Endodermal cell (in vitro differentiated cells): Measurements from ENCODE around the gene TTC31. TPM values are rescaled to one million over a fixed set of nuclear protein-coding genes. Genes with fewer than 3 reads are reported as not detected.

Source experiments
- DNase-seq: peaks from one replicate; pipeline ENCODE4 v3.0.0-alpha.2; 2017
- H3K27ac ChIP-seq: 2 replicates; pipeline ENCODE4 v1.5.1; 2013; ENCODE audit warnings: mild to moderate bottlenecking, low read depth, low read length, moderate library complexity
- H3K27me3 ChIP-seq: 2 replicates; pipeline ENCODE4 v1.6.1; 2013; ENCODE audit warnings: mild to moderate bottlenecking, low read length, moderate library complexity; ENCODE audit not compliant: insufficient read depth, control insufficient read depth, poor library complexity, severe bottlenecking
- H3K36me3 ChIP-seq: 2 replicates; pipeline ENCODE4 v1.7.0; 2013; ENCODE audit warnings: mild to moderate bottlenecking, low read length, moderate library complexity; ENCODE audit not compliant: control insufficient read depth, insufficient read depth
- H3K4me1 ChIP-seq: one replicate; pipeline ENCODE4 v1.7.0; 2013; ENCODE audit warnings: low read length; ENCODE audit not compliant: control insufficient read depth, insufficient read depth
- H3K4me3 ChIP-seq: 2 replicates; pipeline ENCODE4 v1.5.1; 2013; ENCODE audit warnings: mild to moderate bottlenecking, low read length, moderate library complexity
- H3K9ac ChIP-seq: 2 replicates; pipeline ENCODE4 v1.6.1; 2013; ENCODE audit warnings: mild to moderate bottlenecking, low read length, moderate library complexity; ENCODE audit not compliant: poor library complexity, severe bottlenecking; ENCODE audit errors: extremely low read depth
- H3K9me3 ChIP-seq: 2 replicates; pipeline ENCODE4 v1.6.1; 2013; ENCODE audit warnings: mild to moderate bottlenecking, low read length, moderate library complexity; ENCODE audit not compliant: control insufficient read depth
- H3K27ac Mint-ChIP-seq: 2 replicates; pipeline ENCODE4 v1.8.0; 2020; ENCODE audit warnings: mixed read lengths
- H3K27me3 Mint-ChIP-seq: 2 replicates; pipeline ENCODE4 v1.8.0; 2021; ENCODE audit warnings: mild to moderate bottlenecking, mixed read lengths; ENCODE audit not compliant: insufficient read depth
- H3K36me3 Mint-ChIP-seq: 2 replicates; pipeline ENCODE4 v1.8.0; 2020; ENCODE audit warnings: low read depth, mixed read lengths
- H3K4me1 Mint-ChIP-seq: 2 replicates; pipeline ENCODE4 v1.8.0; 2020; ENCODE audit warnings: mixed read lengths
- H3K4me3 Mint-ChIP-seq: 2 replicates; pipeline ENCODE4 v1.8.0; 2020; ENCODE audit warnings: mild to moderate bottlenecking, moderate library complexity, mixed read lengths
- H3K9me3 Mint-ChIP-seq: 2 replicates; pipeline ENCODE4 v1.8.0; 2020; ENCODE audit warnings: mild to moderate bottlenecking, mixed read lengths
- CTCF ChIP-seq: fragments of 200-600 bp; sonication (generic); conservative IDR thresholded peaks from 2 replicates; pipeline ENCODE4 v1.5.0; 2021; ENCODE audit warnings: antibody characterized with exemption, mild to moderate bottlenecking
- WGBS, 2 experiments: methylation state at CpG; one replicate each; pipeline versions ENCODE4 v1.1.5 to v1.1.7; 2013; ENCODE audit warnings: missing lambda C conversion rate in 2 of 2, mixed read lengths in 1 of 2; ENCODE audit not compliant: insufficient coverage in 1 of 2, insufficient read length in 1 of 2; 5-methylcytosine and 5-hydroxymethylcytosine counted together
- total RNA-seq, 2 donors: library from RNA; stranded (reverse); fragmentation: NEBNext Ultra II Directional in 1 of 2; extraction: Animal tissue kit (Norgen Biotek cat#: 25700) in 1 of 2; gene quantifications; 2 replicates in 1 of 2; 3 replicates in 1 of 2; pipeline ENCODE4 v1.2.1, GENCODE V29; 2021

Gene TTC31
- total RNA-seq, 2 donors from 2014 or later, result 31.5 to 32.4 TPM

GRCh38 chr2:74540291-74540690 is 57.4 kb downstream of the TTC31 start:
- no peak overlapping the region for H3K9ac ChIP-seq
- H3K9me3 Mint-ChIP-seq, result no peaks in the 10 kb centered on the region
- H3K4me3 Mint-ChIP-seq, result no peak overlapping the region
- peaks cover 2% of the 10 kb centered on the region for H3K27me3 Mint-ChIP-seq
- H3K27ac Mint-ChIP-seq, result no peak overlapping the region
- no peak overlapping the region for H3K4me3 ChIP-seq
- H3K27me3 ChIP-seq, result no peaks in the 10 kb centered on the region
- H3K36me3 Mint-ChIP-seq, result no peaks in the 10 kb centered on the region
- H3K4me1 Mint-ChIP-seq, result peaks cover 9% of the 10 kb centered on the region
- H3K27ac ChIP-seq, result no peak overlapping the region
- no peaks in the 10 kb centered on the region for H3K4me1 ChIP-seq
- no peak for TF ChIP-seq CTCF
- WGBS, 2 experiments, result 92 to 96% methylated on average over 5 of the region's 5 CpGs
- no peak for DNase-seq
- H3K9me3 ChIP-seq, result no peaks in the 10 kb centered on the region
- H3K36me3 ChIP-seq, result no peaks in the 10 kb centered on the region

GRCh38 chr2:74542978-74543377 is 60.1 kb downstream of the TTC31 start:
- Histone ChIP-seq H3K4me3 (no peak overlapping the region), H3K27ac (no peak overlapping the region), H3K9ac (no peak overlapping the region), H3K4me1 (no peaks in the 10 kb centered on the region), H3K9me3 (no peaks in the 10 kb centered on the region), H3K36me3 (no peaks in the 10 kb centered on the region), H3K27me3 (peaks cover 8% of the 10 kb centered on the region)
- Mint-ChIP-seq H3K27ac (no peak overlapping the region), H3K27me3 (peaks cover 16% of the 10 kb centered on the region), H3K36me3 (no peaks in the 10 kb centered on the region), H3K9me3 (no peaks in the 10 kb centered on the region), H3K4me3 (no peak overlapping the region), H3K4me1 (peaks cover 14% of the 10 kb centered on the region)
- no peak for TF ChIP-seq CTCF
- whole genome bisulfite sequencing, 2 experiments, result 89 to 91% methylated on average over 1 of the region's 1 CpG
- no peak for DNase-seq

Other genes with a start within 250 kb of the TTC31 start
- 1 to 10 TPM; 2.5 to 3.7 TPM for gene SLC4A5, start 139.7 kb upstream of the TTC31 start, total RNA-seq
- gene DCTN1, start 102.8 kb upstream of the TTC31 start, total RNA-seq, result 100 to 1,000 TPM; 159 to 213 TPM
- 1 to 10 TPM; 3.8 to 4.8 TPM for gene C2orf81, start 61.5 kb upstream of the TTC31 start, total RNA-seq
- 10 to 100 TPM; 43.1 to 69.4 TPM for gene WDR54, start 61.4 kb upstream of the TTC31 start, total RNA-seq
- gene RTKN, start 41.1 kb upstream of the TTC31 start, total RNA-seq, result 100 to 1,000 TPM in 1 of 2 donors, 10 to 100 TPM in 1; 83.6 to 117 TPM
- 10 to 100 TPM; 23.9 to 38.8 TPM for gene INO80B, start 28.0 kb upstream of the TTC31 start, total RNA-seq
- 100 to 1,000 TPM; 110 to 116 TPM for gene WBP1, start 24.6 kb upstream of the TTC31 start, total RNA-seq
- 10 to 100 TPM; 64.8 to 72.9 TPM for gene MOGS, start 17.7 kb upstream of the TTC31 start, total RNA-seq
- gene MRPL53, start 10.4 kb upstream of the TTC31 start, total RNA-seq, result 10 to 100 TPM; 50.9 to 62.7 TPM
- gene CCDC142, start 83 bp upstream of the TTC31 start, total RNA-seq, result 10 to 100 TPM; 19.0 to 24.7 TPM
- 1 to 10 TPM; 1.3 to 1.6 TPM for gene LBX2, start 16.5 kb downstream of the TTC31 start, total RNA-seq
- 10 to 100 TPM; 15.5 to 21.4 TPM for gene PCGF1, start 24.6 kb downstream of the TTC31 start, total RNA-seq
- gene TLX2, start 31.4 kb downstream of the TTC31 start, total RNA-seq, result under 1 TPM; 0.22 to 0.27 TPM
- 1 to 10 TPM in 1 of 2 donors, under 1 TPM in 1; 0.93 to 1.1 TPM for gene DQX1, start 43.1 kb downstream of the TTC31 start, total RNA-seq
- 10 to 100 TPM; 76.3 to 88.9 TPM for gene AUP1, start 46.6 kb downstream of the TTC31 start, total RNA-seq
- gene HTRA2, start 46.9 kb downstream of the TTC31 start, total RNA-seq, result 10 to 100 TPM; 32.8 to 38.9 TPM
- gene LOXL3, start 70.9 kb downstream of the TTC31 start, total RNA-seq, result 1 to 10 TPM; 5.4 to 7.6 TPM
- gene DOK1, start 71.6 kb downstream of the TTC31 start, total RNA-seq, result 10 to 100 TPM; 12.9 to 15.1 TPM
- 1 to 10 TPM; 3.8 to 5.5 TPM for gene M1AP, start 165.2 kb downstream of the TTC31 start, total RNA-seq
- gene SEMA4F, start 171.2 kb downstream of the TTC31 start, total RNA-seq, result 10 to 100 TPM in 1 of 2 donors, 1 to 10 TPM in 1; 7.0 to 10.1 TPM